Smooth muscle cell (in vitro differentiated cells): Measurements from ENCODE around the gene PPP2R2C. TPM values are rescaled to one million over a fixed set of nuclear protein-coding genes. Genes with fewer than 3 reads are reported as not detected.

Source experiments
- DNase-seq: peaks from one replicate; lab custom pipeline; 2025; ENCODE audit not compliant: unreplicated experiment; lab: John Stamatoyannopoulos, UW
- H2AFZ ChIP-seq: fragments of 200-600 bp; sonication (generic); 2 replicates; pipeline ENCODE4 v1.6.0; 2016; ENCODE audit warnings: antibody characterized with exemption, low read depth, mild to moderate bottlenecking
- H3F3A ChIP-seq: fragments of 200-600 bp; sonication (generic); 2 replicates; pipeline ENCODE4 v1.6.0; 2017; ENCODE audit warnings: antibody characterized with exemption, low read depth
- H3K27ac ChIP-seq: fragments of 200-600 bp; sonication (generic); 2 replicates; pipeline ENCODE4 v1.5.1; 2016; ENCODE audit warnings: low read depth, mild to moderate bottlenecking
- H3K27me3 ChIP-seq: fragments of 200-600 bp; sonication (generic); 2 replicates; pipeline ENCODE4 v1.6.1; 2016; ENCODE audit warnings: low read depth, mild to moderate bottlenecking
- H3K36me3 ChIP-seq: fragments of 200-600 bp; sonication (generic); 2 replicates; pipeline ENCODE4 v1.5.1; 2016; ENCODE audit warnings: low read depth
- H3K4me1 ChIP-seq: fragments of 200-600 bp; sonication (generic); 2 replicates; pipeline ENCODE4 v1.5.1; 2016; ENCODE audit warnings: low read depth
- H3K4me2 ChIP-seq: fragments of 200-600 bp; sonication (generic); 2 replicates; pipeline ENCODE4 v1.6.0; 2016; ENCODE audit warnings: mild to moderate bottlenecking
- H3K4me3 ChIP-seq: fragments of 200-600 bp; sonication (generic); 2 replicates; pipeline ENCODE4 v1.5.1; 2016; ENCODE audit warnings: mild to moderate bottlenecking
- H3K79me2 ChIP-seq: fragments of 200-600 bp; sonication (generic); 2 replicates; pipeline ENCODE4 v1.6.0; 2016; ENCODE audit warnings: low read depth, mild to moderate bottlenecking
- H3K9ac ChIP-seq: fragments of 200-600 bp; sonication (generic); 2 replicates; pipeline ENCODE4 v1.6.0; 2016; ENCODE audit warnings: low read depth
- H3K9me3 ChIP-seq: fragments of 200-600 bp; sonication (generic); replicated peaks from 2 replicates; pipeline ENCODE4 v1.5.1; 2016; ENCODE audit warnings: low read depth
- H4K20me1 ChIP-seq: fragments of 200-600 bp; sonication (generic); 2 replicates; pipeline ENCODE4 v1.6.0; 2016; ENCODE audit warnings: low read depth
- CTCF ChIP-seq: fragments of 200-600 bp; sonication (generic); IDR thresholded peaks from 2 replicates; pipeline ENCODE4 v1.5.1; 2017; ENCODE audit warnings: borderline replicate concordance, mild to moderate bottlenecking, antibody characterized with exemption; ENCODE audit not compliant: insufficient read depth, poor library complexity, severe bottlenecking
- WGBS: methylation state at CpG from one replicate; pipeline ENCODE4 v1.1.7; 2016; ENCODE audit warnings: low lambda C conversion rate; 5-methylcytosine and 5-hydroxymethylcytosine counted together
- polyA plus RNA-seq: library from polyadenylated mRNA; unstranded; fragments of >200 nt; fragmentation: Nextera tagmentation; extraction: Ambion mirVana; gene quantifications from 2 replicates; pipeline ENCODE4 v1.2.1, GENCODE V29; 2016
- total RNA-seq: library from RNA; depleted of rRNA; stranded (reverse); fragments of >200 nt; gene quantifications from 2 replicates; pipeline ENCODE4 v1.2.3, GENCODE V29; 2014

PPP2R2C gene
- total and polyA plus RNA-seq, 2 experiments from 2014 or later: 0.54 to 1.8 TPM

GRCh38 chr4:6388713-6389112 lies 83.7 kb downstream of the PPP2R2C start:
- Histone ChIP-seq H4K20me1 (no peaks in the 10 kb centered on the region), H3K27me3 (no peaks in the 10 kb centered on the region), H3K4me3 (no peak overlapping the region), H3K9ac (no peak overlapping the region), H2AFZ (no peak overlapping the region), H3K4me2 (no peak overlapping the region), H3F3A (no peaks in the 10 kb centered on the region), H3K79me2 (no peaks in the 10 kb centered on the region), H3K27ac (no peak overlapping the region), H3K36me3 (no peaks in the 10 kb centered on the region), H3K9me3 (no peaks in the 10 kb centered on the region), H3K4me1 (no peaks in the 10 kb centered on the region)
- DNase-seq: no peak
- TF ChIP-seq CTCF: no peak
- 83% methylated on average over 9 of the region's 9 CpGs for WGBS

- WGBS: 83% methylated on average over 5 of the region's 5 CpGs
- H3K27me3 ChIP-seq: no peaks in the 10 kb centered on the region
- H3K4me3 ChIP-seq: no peak overlapping the region
- no peaks in the 10 kb centered on the region for H4K20me1 ChIP-seq
- no peak overlapping the region for H3K9ac ChIP-seq
- H3K4me2 ChIP-seq: no peak overlapping the region
- no peak overlapping the region for H2AFZ ChIP-seq
- TF ChIP-seq CTCF: no peak
- no peaks in the 10 kb centered on the region for H3K4me1 ChIP-seq
- no peaks in the 10 kb centered on the region for H3K79me2 ChIP-seq
- no peaks in the 10 kb centered on the region for H3K9me3 ChIP-seq
- H3K36me3 ChIP-seq: no peaks in the 10 kb centered on the region
- no peaks in the 10 kb centered on the region for H3F3A ChIP-seq
- DNase-seq: no peak
- no peak overlapping the region for H3K27ac ChIP-seq
Measured at GRCh38 chr4:6387946-6388345, 84.5 kb downstream of the PPP2R2C start.

- 73% methylated on average over 7 of the region's 7 CpGs for WGBS
Measured at GRCh38 chr4:6386091-6386490, 86.3 kb downstream of the PPP2R2C start.

More at GRCh38 chr4:6386091-6386490, 86.3 kb downstream of the PPP2R2C start:
- H3K27ac ChIP-seq: no peak overlapping the region
- H3F3A ChIP-seq: no peaks in the 10 kb centered on the region
- no peaks in the 10 kb centered on the region for H3K36me3 ChIP-seq
- H3K4me3 ChIP-seq: no peak overlapping the region
- no peaks in the 10 kb centered on the region for H3K4me1 ChIP-seq
- DNase-seq: no peak
- H2AFZ ChIP-seq: no peak overlapping the region
- H3K9ac ChIP-seq: no peak overlapping the region
- no peak overlapping the region for H3K4me2 ChIP-seq
- no peaks in the 10 kb centered on the region for H3K79me2 ChIP-seq
- TF ChIP-seq CTCF: no peak
- no peaks in the 10 kb centered on the region for H3K9me3 ChIP-seq
- no peaks in the 10 kb centered on the region for H4K20me1 ChIP-seq
- no peaks in the 10 kb centered on the region for H3K27me3 ChIP-seq
